ENCODE data around the gene GARIN5B.

The GARIN5B gene

DNA sequence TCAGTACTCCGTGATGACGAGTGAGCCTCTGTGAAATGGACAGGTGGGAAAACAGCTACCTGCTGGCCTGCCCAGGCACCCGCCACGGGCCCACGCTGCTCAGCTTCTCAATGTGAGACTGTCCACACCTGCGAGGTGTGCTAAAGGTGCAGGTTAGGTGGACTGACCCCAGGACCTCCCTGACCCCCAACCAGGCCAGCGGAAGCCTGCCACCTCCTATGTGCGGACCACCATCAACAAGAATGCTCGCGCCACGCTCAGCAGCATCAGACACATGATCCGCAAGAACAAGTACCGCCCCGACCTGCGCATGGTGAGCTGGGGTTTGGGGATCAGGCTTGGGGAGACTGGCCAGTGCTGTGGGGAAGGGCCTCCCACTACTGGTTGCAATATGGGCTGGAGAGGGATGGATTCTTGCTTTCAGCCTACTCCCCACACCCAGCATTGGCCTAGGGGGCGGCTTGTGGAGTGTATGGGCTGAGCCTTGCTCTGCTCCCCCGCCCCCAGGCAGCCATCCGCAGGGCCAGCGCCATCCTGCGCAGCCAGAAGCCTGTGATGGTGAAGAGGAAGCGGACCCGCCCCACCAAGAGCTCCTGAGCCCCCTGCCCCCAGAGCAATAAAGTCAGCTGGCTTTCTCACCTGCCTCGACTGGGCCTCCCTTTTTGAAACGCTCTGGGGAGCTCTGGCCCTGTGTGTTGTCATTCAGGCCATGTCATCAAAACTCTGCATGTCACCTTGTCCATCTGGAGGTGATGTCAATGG, 24.9 kb upstream of the GARIN5B start:
- no peak for DNase-seq

DNA sequence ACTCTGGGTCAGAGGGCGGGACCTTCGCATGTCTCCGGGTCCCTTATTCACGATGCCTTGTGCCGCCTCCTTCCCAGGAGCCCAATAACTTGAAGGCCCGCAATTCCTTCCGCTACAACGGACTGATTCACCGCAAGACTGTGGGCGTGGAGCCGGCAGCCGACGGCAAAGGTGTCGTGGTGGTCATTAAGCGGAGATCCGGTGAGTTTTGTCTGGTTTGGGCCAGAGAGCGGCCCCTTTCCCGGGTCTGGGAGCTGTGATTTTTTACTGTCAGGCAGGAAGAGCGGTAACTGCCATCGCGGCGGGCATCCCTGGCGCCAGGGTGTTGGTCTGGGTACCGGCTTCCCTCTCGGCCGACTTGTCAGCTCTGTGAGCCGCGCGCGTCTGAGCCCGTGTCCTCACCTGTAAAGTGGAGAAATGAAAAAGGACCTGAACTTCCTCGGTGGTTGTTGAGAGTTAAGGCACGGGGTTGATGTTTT, 23.5 kb upstream of the GARIN5B start:
- DNase-seq: no peak

DNA sequence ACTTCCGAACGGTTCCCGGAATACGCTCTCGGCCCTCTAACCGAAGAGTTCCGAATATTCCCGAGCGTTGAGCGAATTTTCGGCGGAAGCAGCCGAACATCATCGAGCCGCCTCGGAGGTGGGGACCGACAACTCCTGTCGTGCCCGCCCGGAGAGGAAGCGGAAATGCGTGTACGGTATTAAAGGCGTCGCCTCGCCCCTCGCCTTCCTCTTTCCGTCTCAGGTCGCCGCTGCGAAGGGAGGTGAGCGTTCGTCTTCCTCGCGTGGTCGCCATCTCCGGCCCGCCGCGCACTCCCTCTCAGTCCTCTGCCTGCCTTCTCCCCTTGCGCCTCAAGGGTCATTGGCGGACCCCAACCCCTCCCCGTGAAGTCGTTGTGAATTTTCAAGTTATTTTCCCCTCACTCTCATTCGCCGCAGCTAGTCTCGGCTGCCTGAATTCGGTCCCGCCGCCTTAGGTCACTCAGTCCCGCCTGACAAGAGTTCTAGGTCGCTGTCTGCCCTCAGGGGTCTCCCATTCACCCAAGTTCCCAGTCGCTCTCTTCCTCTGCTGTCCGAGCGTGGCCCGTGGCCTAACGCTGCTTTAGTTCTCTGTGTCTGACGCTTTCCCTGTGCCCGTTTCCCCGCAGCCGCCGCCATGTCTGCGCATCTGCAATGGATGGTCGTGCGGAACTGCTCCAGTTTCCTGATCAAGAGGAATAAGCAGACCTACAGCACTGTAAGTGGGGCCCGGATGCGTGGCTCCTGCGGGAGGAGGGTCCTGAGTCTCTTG, 22.8 kb upstream of the GARIN5B start, which contains the start of gene RPL28:
TSS of gene RPL28 (plus strand) at position 209 of the 769 bp plus-strand sequence. CDS start at position 635, 426 bp downstream.
- peak; percentile 97 for DNase-seq

DNA sequence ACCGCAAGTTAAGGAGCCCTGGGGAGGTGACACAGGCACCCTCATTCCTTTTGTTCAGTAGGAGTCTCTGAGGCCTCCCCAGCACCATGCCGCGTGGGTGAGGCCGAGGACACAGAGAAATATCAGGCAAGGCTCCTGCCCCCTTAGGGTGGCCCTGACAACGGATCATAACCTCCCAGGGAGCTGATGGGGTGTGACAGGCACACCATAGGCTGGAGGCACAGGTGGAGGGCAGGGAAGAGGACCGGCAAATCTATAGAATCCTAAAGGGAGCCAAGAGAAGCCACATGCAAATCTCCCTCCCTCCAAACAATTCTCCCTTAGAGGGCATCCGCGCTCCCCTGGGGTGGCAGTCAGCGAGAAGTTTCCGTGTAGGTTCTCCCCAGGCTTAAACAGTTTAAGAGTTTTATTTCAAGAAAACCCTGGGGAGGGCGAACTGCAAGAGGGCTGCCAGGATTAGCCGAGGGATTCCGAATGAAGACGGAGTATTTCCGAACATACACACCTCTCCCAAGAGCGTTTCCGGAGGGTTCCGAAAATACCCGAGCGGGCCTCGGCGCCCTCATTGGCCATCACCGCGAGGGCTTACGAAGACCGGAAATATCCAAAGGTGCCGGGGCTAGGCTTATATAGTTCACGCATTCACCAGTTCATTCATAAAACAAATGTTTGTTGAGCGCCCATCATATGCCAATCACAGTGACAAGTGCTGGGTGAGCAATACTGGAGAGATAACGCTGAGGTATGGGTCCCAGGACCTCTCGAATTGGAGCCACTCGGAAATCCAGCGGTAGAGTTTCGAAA, 22.1 kb upstream of the GARIN5B start:
- peak; percentile 97 for DNase-seq

DNA sequence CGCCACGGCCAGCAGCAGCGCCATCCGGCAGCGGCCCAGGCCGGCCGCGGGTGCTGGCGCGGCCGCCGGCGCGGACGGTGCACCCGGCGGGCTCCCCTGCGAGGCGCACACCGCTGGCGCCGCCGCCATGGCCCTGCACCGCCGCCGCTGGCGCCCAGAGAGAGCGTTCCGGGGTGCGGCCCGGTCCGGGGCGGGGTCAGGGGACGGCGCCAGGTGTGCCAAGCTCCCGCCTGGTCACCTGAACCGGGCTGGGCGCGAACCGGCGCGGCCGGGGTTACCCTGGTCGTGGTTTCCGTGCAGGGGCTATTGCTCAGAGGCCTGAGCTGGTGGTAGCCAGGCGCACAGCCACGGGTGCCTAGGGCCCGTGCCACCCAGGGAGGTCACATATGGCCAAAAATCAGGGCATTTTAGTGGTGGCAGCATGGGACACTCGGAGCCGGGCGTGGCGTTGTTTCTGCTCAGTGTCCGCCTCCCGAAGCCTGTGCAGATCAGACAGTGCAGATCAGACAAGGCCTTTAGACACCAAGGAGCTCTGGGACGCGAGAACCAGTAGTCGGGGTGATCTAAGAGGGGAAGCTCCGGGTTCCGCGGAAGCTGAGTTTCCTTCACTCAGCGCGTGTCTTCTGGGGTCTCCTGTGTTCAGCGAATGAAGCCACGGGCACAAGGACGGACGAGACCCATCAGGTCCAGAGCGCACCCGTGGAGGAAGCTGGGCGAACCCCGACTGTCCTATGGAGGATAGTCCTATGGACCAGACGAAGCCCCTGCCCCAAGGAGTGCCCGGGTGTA, 21.3 kb upstream of the GARIN5B start, which contains the start of gene TMEM238:
TSS of gene TMEM238 (minus strand) at position 162 of the 789 bp plus-strand sequence. CDS start at position 129, 33 bp downstream.
- DNase-seq: peak; percentile 26

GRCh38 chr19:55383279-55384130, 20.4 kb upstream of the GARIN5B start:
- DNase-seq: no peak

DNA sequence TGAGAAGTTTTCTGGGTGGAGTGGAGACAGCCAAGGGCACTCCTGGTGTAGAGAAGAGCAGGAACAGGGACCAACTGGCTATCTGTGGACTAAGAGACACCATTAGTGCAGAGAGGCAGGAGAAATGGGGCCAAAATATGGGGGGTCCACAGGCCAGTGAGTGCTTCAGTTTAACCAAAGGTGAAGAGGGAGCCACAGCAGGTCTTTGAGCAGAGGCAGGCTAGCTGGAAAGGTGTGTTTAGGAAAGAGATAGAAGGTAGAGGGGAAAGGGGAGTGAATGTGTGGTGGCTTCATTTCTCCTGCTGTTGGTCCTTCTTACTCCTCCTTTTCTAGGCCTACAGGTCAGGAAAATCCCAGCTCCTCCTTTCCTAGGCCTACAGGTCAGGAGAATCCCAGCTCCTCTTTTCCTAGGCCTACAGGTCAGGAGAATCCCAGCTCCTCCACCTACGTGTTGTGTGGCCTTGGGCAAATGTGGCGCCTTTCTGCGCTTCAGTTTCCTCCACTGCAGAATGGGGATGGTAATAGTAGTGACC, 19.5 kb upstream of the GARIN5B start:
- DNase-seq: no peak

GRCh38 chr19:55382013-55382412, 19.0 kb upstream of the GARIN5B start:
- DNase-seq: no peak

DNA sequence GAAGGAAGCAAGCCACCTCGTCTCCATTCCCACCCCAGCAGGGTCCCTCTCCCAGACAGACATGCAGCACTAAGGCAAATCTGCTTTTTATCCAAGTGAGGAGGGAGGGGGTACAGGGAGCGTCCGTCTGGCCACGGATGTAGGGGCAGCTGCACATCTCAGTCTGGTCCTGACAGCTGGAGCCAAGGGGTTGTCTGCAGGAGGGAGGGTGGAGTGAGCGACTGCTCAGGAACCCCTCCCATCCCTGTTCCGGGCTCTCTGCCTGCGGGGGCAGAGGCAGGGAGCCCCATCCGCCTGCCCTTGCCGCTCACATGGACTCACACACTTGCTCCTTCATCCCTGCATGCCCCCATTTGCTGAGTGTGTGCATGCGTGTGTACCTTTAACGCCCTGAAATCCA, 16.1 kb upstream of the GARIN5B start:
- no peak for DNase-seq

DNA sequence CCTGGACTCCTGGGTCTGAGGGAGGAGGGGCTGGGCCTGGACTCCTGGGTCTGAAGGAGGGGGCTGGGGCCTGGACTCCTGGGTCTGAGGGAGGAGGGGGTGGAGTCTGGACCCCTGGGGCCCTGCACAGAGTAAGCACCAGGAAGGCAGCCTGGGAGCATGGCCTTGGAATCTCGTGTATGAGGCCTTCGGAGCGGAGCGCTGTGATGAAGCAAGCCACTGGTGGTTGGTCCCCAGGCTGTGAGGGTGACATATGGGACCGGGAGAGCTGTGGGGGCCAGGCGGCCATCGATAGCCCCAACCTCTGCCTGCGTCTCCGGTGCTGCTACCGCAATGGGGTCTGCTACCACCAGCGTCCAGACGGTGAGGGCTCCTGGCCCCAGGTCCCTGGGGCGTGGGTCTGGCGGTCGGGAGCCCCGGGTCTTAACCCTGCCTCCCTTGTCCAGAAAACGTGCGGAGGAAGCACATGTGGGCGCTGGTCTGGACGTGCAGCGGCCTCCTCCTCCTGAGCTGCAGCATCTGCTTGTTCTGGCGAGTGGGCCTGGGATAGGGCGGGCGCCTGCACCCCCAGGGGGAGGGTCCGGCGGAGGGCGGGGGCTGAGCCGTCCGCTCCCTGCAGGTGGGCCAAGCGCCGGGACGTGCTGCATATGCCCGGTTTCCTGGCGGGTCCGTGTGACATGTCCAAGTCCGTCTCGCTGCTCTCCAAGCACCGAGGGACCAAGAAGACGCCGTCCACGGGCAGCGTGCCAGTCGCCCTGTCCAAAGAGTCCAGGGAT, 14.5 kb upstream of the GARIN5B start:
- no peak for DNase-seq

- DNase-seq: no peak
These were observed 13.3 kb upstream of the GARIN5B start, which contains the start of gene TMEM190 for GRCh38 chr19:55376241-55376933. TSS of gene TMEM190 (plus strand) at chr19:55376826. CDS start at chr19:55376854, 28 bp downstream.

DNA sequence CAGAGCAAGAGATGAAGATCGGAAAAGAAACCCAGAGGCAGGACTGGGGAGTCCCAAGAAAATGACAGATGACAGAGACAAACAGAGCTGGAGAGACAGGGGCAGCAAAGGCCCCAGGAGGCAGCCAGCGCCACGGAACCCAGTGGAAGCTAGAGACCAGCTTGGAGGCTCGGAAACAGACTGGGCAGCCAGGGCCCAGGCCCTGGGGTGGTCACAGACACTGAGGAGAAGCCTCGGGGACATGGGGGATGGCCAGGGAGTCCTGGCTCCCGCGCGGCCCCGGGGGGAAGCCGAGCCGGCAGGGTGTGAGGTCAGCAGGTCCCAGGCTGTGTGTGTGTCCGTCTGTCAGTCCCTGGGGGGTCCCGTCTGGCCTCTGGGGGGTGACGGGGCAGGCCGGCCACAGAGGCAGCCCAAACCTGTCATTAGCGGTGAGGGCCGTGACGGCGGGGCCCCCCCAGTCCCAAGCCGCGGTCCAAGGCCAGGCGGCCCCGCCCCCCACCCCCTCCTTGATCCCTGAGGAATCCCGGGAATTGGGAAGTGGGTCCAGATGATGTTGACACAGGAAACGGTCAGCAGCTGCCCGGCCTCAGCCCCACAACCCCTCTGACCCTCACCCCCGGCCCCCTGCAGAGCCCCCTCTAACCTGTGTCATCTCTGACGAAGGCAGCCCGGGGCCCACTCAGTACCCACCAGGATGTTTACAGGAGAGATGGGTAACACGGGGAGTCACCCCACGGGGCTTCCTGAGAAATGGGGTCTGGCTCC, 11.1 kb upstream of the GARIN5B start:
- DNase-seq: no peak

- DNase-seq: no peak
These were observed 10.4 kb upstream of the GARIN5B start for GRCh38 chr19:55373306-55373992.

DNA sequence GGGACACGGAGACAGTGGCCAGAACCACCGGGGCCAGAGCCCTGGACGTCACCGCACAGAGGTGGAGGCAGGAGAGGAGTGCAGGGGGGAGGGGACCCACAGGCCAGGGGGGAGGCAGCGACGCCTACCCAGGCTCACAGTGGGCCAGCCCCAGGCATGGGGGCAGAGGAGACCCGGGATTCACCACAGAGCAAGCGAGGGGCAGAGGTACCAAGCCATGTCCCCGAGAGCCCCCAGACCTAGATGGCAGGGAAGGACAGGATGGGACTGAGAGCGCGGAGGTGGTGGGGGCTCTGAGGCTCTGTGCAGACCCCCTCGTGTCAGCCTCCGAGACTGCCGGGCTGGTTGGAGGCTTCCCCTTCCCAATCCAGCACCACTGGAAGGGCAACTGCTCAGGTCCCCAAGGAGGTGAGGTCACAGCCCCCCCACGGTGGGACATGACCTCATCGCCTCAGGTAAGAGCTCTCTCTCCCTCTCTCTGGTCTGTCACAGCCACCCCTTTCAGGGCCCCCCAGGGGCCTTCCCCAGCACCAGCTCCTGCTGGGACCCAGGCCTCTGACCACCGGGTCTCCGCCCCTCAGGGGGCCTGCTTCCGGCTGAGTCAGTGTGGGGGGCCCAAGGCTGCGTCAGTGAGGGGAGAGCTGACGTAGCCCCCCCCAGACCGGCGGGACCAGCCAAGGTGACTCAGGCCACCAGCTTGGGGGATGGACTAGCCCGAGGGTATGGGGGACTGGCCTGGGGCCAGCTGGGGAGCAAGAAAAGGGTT, 9.4 kb upstream of the GARIN5B start:
- DNase-seq: no peak

DNA sequence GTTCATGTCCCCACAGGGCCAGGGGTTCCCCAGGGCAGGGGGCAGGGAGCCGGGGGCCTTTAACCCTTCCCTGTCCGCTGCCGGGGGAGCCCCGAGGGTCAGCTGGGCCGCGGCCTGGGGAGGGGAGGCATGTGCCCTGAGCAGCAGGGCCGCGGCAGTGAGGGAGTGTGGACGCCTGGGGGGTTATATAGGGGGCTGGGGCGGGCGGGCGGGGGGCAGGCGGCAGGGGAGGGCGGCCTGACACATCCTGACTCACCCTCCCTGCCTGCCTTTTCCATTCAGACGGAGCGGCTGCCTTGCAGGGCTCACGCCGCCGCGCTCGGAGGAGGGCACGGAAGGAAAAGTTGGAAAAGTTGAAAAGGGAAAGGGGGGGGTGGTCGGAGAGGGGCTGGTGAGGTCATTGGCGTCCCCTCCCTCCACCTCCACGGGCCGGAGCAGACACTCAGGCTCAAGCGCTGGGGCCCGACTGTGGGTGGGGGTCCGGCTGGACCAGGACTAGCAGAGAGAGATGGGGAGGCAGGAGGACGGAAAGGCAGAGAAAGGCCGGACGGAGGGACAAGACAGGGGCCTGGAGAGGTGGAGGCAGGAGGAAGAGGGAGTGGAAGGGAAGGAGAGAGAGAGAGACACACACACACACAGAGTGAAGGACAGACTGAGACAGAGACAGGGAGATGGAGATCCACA, 7.4 kb upstream of the GARIN5B start, which contains the start of gene IL11:
TSS of gene IL11 (minus strand) at position 159 of the 684 bp plus-strand sequence. CDS start at position 6, 153 bp downstream.
- no peak for DNase-seq

DNA sequence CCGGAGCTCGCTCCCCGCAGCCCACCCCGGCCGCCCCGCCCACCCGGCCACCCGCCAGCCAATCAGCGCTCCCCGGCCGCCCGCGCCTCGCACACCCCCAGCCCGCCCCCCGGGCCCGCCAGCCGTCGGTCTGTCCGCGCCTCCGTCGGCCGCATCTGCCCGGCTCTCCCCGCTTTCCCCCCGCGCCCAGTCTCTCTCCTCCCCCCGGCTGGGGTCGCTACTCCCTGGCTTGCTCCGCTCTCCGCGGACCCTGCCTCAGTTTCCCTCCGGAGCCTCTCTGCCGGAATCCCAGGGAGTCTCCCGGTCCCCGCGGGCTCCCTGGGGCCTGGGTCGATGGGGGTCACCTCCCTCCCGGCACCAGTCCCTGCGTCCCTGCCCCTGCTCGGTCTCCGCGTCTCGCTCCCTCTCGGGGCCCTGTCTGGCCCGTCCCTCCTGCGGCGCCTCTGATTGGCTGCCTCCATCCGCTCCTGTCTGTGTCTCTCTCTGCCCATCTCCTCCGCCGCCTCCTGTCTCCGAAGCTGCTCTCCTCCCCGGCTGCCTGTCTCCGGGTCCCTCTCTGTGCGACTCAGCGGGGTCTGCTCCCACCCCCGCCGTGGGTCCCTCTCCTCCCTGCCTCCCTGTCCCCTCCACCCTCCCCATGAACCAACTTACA, 6.7 kb upstream of the GARIN5B start:
- DNase-seq: peak; percentile 33

Data from activated gamma-delta T cell treated with Interleukin-2 at 50 U/mL for 16 hours (primary cell).